Right atrium auricular region (tissue), 2 donors: ENCODE data around the gene FMO4. TPM values are rescaled to one million over a fixed set of nuclear protein-coding genes. Genes with fewer than 3 reads are reported as not detected.

Source experiments
- DNase-seq: peaks from one replicate; pipeline ENCODE4 v3.0.0-alpha.2; 2019; ENCODE audit warnings: low spot score
- H3K27ac ChIP-seq, 2 donors: fragments of 200-600 bp; sonication (generic); 1 replicate in 1 of 2; 2 replicates in 1 of 2; pipeline ENCODE4 v1.5.1; 2016 to 2019
- H3K27me3 ChIP-seq, 2 donors: fragments of 200-600 bp; sonication (generic); one replicate each; pipeline versions ENCODE4 v1.5.1 to v1.6.0; 2017 to 2019
- H3K36me3 ChIP-seq: fragments of 200-600 bp; sonication (generic); one replicate; pipeline ENCODE4 v1.5.1; 2016
- H3K4me1 ChIP-seq, 2 donors: fragments of 200-600 bp; sonication (generic); one replicate each; pipeline versions ENCODE4 v1.5.1 to v1.6.0; 2017 to 2019
- H3K4me3 ChIP-seq, 2 donors: fragments of 200-600 bp; sonication (generic); 1 replicate in 1 of 2; 2 replicates in 1 of 2; pipeline ENCODE4 v1.5.1; 2017 to 2019; ENCODE audit warnings: mild to moderate bottlenecking in 1 of 2, moderate library complexity in 1 of 2
- H3K9me3 ChIP-seq, 2 donors: fragments of 200-600 bp; sonication (generic); one replicate each; pipeline ENCODE4 v1.5.1; 2019
- CTCF ChIP-seq, 2 donors: fragments of 200-600 bp; sonication (generic); IDR thresholded peaks; one replicate each; pipeline ENCODE4 v1.5.1; 2019; ENCODE audit warnings: antibody characterized with exemption in 2 of 2
- total RNA-seq, 2 donors: library from RNA; depleted of rRNA; stranded (reverse); fragments of >200 nt; gene quantifications; one replicate each; pipeline ENCODE4 v1.1.0, GENCODE V29; 2016

Gene FMO4
- total RNA-seq, 2 donors from 2014 or later: 6.9 to 11.8 TPM

GRCh38 chr1:171277534-171277933 is 36.4 kb upstream of the FMO4 start:
- Histone ChIP-seq H3K36me3 (no peaks in the 10 kb centered on the region), H3K4me1 (no peaks in the 10 kb centered on the region), H3K27me3 (no peaks in the 10 kb centered on the region), H3K4me3 (no peak overlapping the region), H3K9me3 (no peaks in the 10 kb centered on the region), H3K27ac (no peak overlapping the region)
- no peak for TF ChIP-seq CTCF (IDR thresholded peaks at IDR 0.05)
- no peak for DNase-seq

GRCh38 chr1:171279234-171279633 is 34.7 kb upstream of the FMO4 start:
- H3K36me3 ChIP-seq: no peaks in the 10 kb centered on the region
- no peak overlapping the region for H3K27ac ChIP-seq
- no peaks in the 10 kb centered on the region for H3K27me3 ChIP-seq
- H3K9me3 ChIP-seq: no peaks in the 10 kb centered on the region
- no peak for DNase-seq
- TF ChIP-seq CTCF (IDR thresholded peaks at IDR 0.05): no peak
- no peak overlapping the region for H3K4me3 ChIP-seq
- H3K4me1 ChIP-seq: no peaks in the 10 kb centered on the region

GRCh38 chr1:171279678-171280077 is 34.3 kb upstream of the FMO4 start:
- H3K27ac ChIP-seq: no peak overlapping the region
- H3K36me3 ChIP-seq: no peaks in the 10 kb centered on the region
- DNase-seq: no peak
- H3K4me1 ChIP-seq: no peaks in the 10 kb centered on the region
- H3K27me3 ChIP-seq: no peaks in the 10 kb centered on the region
- no peak for TF ChIP-seq CTCF (IDR thresholded peaks at IDR 0.05)
- H3K4me3 ChIP-seq: no peak overlapping the region
- H3K9me3 ChIP-seq: no peaks in the 10 kb centered on the region

DNA sequence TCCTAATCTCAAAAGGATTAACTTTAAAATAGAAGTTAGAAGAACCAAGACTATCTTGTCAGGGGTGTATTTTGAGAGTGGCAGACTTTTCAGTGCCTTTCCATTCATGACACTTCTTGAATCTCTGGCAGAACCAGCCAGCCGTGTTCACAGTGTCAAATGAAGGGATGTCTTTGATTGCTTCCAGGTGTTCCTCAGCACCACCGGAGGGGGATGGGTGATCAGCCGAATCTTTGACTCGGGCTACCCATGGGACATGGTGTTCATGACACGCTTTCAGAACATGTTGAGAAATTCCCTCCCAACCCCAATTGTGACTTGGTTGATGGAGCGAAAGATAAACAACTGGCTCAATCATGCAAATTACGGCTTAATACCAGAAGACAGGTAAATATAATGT is 33.4 kb upstream of the FMO4 start:
- Histone ChIP-seq H3K4me3 (no peak overlapping the region), H3K27ac (no peak overlapping the region), H3K9me3 (no peaks in the 10 kb centered on the region), H3K27me3 (no peaks in the 10 kb centered on the region), H3K36me3 (no peaks in the 10 kb centered on the region), H3K4me1 (no peaks in the 10 kb centered on the region)
- no peak for DNase-seq
- no peak for TF ChIP-seq CTCF (IDR thresholded peaks at IDR 0.05)

DNA sequence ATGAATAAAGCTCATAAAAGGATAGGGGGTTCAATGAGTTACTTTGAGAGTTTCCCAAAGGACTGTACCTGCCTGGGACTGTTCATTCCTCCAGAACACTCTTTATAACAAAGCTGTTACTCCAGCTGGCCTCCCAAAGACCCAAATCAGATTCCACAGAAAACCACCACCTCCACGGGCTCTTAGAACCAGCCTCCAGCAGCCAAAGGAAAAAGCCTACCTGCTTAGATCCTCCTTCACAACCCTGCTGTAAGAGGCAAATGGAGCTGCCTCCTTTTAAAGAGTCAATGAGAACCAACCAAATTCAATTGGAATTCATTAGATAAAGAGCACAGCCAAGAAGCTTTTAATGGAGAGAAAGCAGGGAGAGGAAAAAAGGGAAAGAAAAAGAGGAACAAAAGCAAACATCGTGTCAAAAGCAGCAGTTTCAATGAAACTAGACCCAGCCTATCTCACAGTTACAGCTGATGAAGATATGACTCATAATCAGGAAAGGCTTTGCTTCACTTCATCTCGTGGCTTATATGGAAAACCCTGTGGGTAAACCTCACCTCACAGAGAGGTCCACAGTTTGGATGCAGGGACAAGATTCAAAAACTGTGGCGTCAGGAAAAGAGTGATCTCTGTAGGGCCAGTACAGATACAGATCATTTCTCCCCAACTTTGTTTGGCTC is 27.8 kb upstream of the FMO4 start:
- Histone ChIP-seq H3K36me3 (no peaks in the 10 kb centered on the region), H3K4me1 (no peaks in the 10 kb centered on the region), H3K27me3 (no peaks in the 10 kb centered on the region), H3K27ac (no peak overlapping the region), H3K4me3 (no peak overlapping the region), H3K9me3 (no peaks in the 10 kb centered on the region)
- TF ChIP-seq CTCF (IDR thresholded peaks at IDR 0.05): no peak
- DNase-seq: no peak

DNA sequence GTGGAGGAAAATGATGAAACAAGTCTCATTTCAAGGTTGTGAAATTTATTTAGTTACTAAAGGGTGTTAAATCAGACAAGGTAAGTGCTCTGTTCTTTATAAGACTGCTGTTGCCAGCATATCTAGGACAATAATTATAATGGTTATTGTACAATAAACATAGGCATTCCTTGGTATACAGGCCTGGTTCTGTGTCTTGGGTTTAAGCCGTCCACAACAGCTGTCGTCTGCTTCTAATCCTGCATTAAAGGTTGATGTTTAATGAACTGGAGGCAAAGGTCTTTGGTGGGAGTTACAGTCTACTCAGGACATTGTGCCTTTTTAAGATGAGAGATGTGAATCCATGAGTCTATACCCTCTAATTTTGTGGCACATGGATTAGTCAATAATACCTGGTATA is 23.4 kb upstream of the FMO4 start:
- no peak for TF ChIP-seq CTCF (IDR thresholded peaks at IDR 0.05)
- Histone ChIP-seq H3K4me3 (no peak overlapping the region), H3K27me3 (no peaks in the 10 kb centered on the region), H3K9me3 (no peaks in the 10 kb centered on the region), H3K36me3 (no peaks in the 10 kb centered on the region), H3K27ac (no peak overlapping the region), H3K4me1 (no peaks in the 10 kb centered on the region)
- DNase-seq: no peak
